Activated CD4-positive, alpha-beta T cell treated with anti-CD3 and anti-CD28 coated beads, Interleukin-2, amount 10 ng/mL, durations not matched to agents 7 days and 5 days (primary cell): ENCODE measurements around the gene SNX8. TPM values are rescaled to one million over a fixed set of nuclear protein-coding genes. Genes with fewer than 3 reads are reported as not detected.

Experiments used
- CTCF ChIA-PET: fragments of 350-600 bp; sonication (Branson Sonifier 250); formaldehyde crosslinking; loops from one replicate; lab custom pipeline; 2021; ENCODE audit warnings: antibody characterized with exemption; lab: Charles Lee
- POLR2A ChIA-PET: fragments of 350-600 bp; sonication (Branson Sonifier 250); formaldehyde crosslinking; loops from one replicate; lab custom pipeline; 2021; ENCODE audit warnings: antibody characterized with exemption; lab: Charles Lee
- DNase-seq: peaks from one replicate; pipeline ENCODE4 v3.0.0-alpha.2; 2020
- H3K27ac Mint-ChIP-seq: one replicate; pipeline ENCODE4 v1.8.0; 2021; ENCODE audit warnings: mild to moderate bottlenecking, moderate library complexity, mixed read lengths
- H3K27me3 Mint-ChIP-seq: one replicate; pipeline ENCODE4 v1.8.0; 2021; ENCODE audit warnings: mixed read lengths
- H3K36me3 Mint-ChIP-seq: one replicate; pipeline ENCODE4 v1.8.0; 2021; ENCODE audit warnings: low read depth, mixed read lengths
- H3K4me1 Mint-ChIP-seq: one replicate; pipeline ENCODE4 v1.8.0; 2021; ENCODE audit warnings: mixed read lengths
- H3K4me3 Mint-ChIP-seq: one replicate; pipeline ENCODE4 v1.8.0; 2021; ENCODE audit warnings: mild to moderate bottlenecking, moderate library complexity, mixed read lengths
- H3K9me3 Mint-ChIP-seq: one replicate; pipeline ENCODE4 v1.8.0; 2021; ENCODE audit warnings: mixed read lengths
- microRNA-seq: library from miRNA; unstranded; fragments of <30 nt; microRNA quantifications from one replicate; pipeline ENCODE4 v1.2.0, GENCODE V29; 2021; ENCODE audit warnings: borderline microRNAs expressed, borderline replicate concordance
- total RNA-seq, 2 experiments: library from RNA; stranded (reverse); gene quantifications; one replicate each; pipeline ENCODE4 v1.2.3, GENCODE V29; 2021

SNX8 gene
- total RNA-seq, 2 experiments from 2014 or later = 27.2 to 28.0 TPM

- H3K4me3 Mint-ChIP-seq = no peak overlapping the region
- no peaks in the 10 kb centered on the region for H3K27me3 Mint-ChIP-seq
- POLR2A ChIA-PET = no interaction called here
- H3K4me1 Mint-ChIP-seq = no peaks in the 10 kb centered on the region
- peaks cover 11% of the 10 kb centered on the region for H3K36me3 Mint-ChIP-seq
- CTCF ChIA-PET = no interaction called here
- no peaks in the 10 kb centered on the region for H3K9me3 Mint-ChIP-seq
- H3K27ac Mint-ChIP-seq = no peak overlapping the region
- no peak for DNase-seq
These were observed 109.0 kb downstream of the SNX8 start for GRCh38 chr7:2205036-2205780.

GRCh38 chr7:2204446-2204845 is 109.8 kb downstream of the SNX8 start:
- Mint-ChIP-seq H3K4me3 (no peak overlapping the region), H3K27me3 (no peaks in the 10 kb centered on the region), H3K36me3 (peaks cover 11% of the 10 kb centered on the region), H3K4me1 (no peaks in the 10 kb centered on the region), H3K27ac (no peak overlapping the region), H3K9me3 (no peaks in the 10 kb centered on the region)
- ChIA-PET POLR2A (no interaction called here), CTCF (no interaction called here)
- DNase-seq = no peak

- Mint-ChIP-seq H3K27ac (no peak overlapping the region), H3K9me3 (no peaks in the 10 kb centered on the region), H3K36me3 (peaks cover 9% of the 10 kb centered on the region), H3K4me3 (no peak overlapping the region), H3K27me3 (no peaks in the 10 kb centered on the region), H3K4me1 (no peaks in the 10 kb centered on the region)
- ChIA-PET POLR2A (no interaction called here), CTCF (no interaction called here)
- DNase-seq = no peak
These were observed 110.4 kb downstream of the SNX8 start for GRCh38 chr7:2203766-2204300.

- DNase-seq = no peak
- Mint-ChIP-seq H3K4me1 (no peaks in the 10 kb centered on the region), H3K27ac (no peak overlapping the region), H3K36me3 (peaks cover 2% of the 10 kb centered on the region), H3K4me3 (no peak overlapping the region), H3K27me3 (no peaks in the 10 kb centered on the region), H3K9me3 (no peaks in the 10 kb centered on the region)
- ChIA-PET CTCF (no interaction called here), POLR2A (no interaction called here)
These were observed 111.1 kb downstream of the SNX8 start for GRCh38 chr7:2202901-2203765.

- Mint-ChIP-seq H3K36me3 (peaks cover 5% of the 10 kb centered on the region), H3K27ac (no peak overlapping the region), H3K9me3 (no peaks in the 10 kb centered on the region), H3K4me1 (no peaks in the 10 kb centered on the region), H3K4me3 (no peak overlapping the region), H3K27me3 (no peaks in the 10 kb centered on the region)
- ChIA-PET POLR2A (no interaction called here), CTCF (no interaction called here)
- no peak for DNase-seq
These were observed 111.9 kb downstream of the SNX8 start for GRCh38 chr7:2202361-2202761.

Small RNAs within 50 kb of the gene (microRNA-seq; reads per million reads assigned to microRNA genes)
- gene MIR6836 = not detected

Other genes starting within 250 kb of the SNX8 start
- 100 to 1,000 TPM; 125 to 127 TPM for gene MAD1L1, start 81.5 kb downstream of the SNX8 start, total RNA-seq
- 10 to 100 TPM; 28.6 to 28.8 TPM for gene MRM2, start 72.2 kb downstream of the SNX8 start, total RNA-seq
- 100 to 1,000 TPM in 1 of 2 experiments, 10 to 100 TPM in 1; 77.4 to 104 TPM for gene NUDT1, start 72.2 kb downstream of the SNX8 start, total RNA-seq
- 100 to 1,000 TPM; 148 to 158 TPM for gene EIF3B, start 40.4 kb upstream of the SNX8 start, total RNA-seq
- 10 to 100 TPM; 40.7 to 44.8 TPM for gene CHST12, start 89.2 kb upstream of the SNX8 start, total RNA-seq
- gene GRIFIN, start 162.0 kb upstream of the SNX8 start, total RNA-seq = not detected
- gene LFNG, start 205.3 kb upstream of the SNX8 start, total RNA-seq = 100 to 1,000 TPM in 1 of 2 experiments, 10 to 100 TPM in 1; 93.3 to 109 TPM
- 10 to 100 TPM; 40.0 to 43.9 TPM for gene BRAT1, start 241.1 kb upstream of the SNX8 start, total RNA-seq
- 10 to 100 TPM; 13.8 to 15.5 TPM for gene IQCE, start 244.5 kb upstream of the SNX8 start, total RNA-seq